ENCODE data around the gene SHOC2.
"Not testable (repeated sequence)": the region's sequence is repeated elsewhere in the genome, so short reads cannot be mapped to it uniquely, and the experiment has no call there.

Gene SHOC2

GRCh38 chr10:110901954-110902819, 17.2 kb upstream of the SHOC2 start:
- no peak for DNase-seq (ENCODE audit: low read depth)

DNA sequence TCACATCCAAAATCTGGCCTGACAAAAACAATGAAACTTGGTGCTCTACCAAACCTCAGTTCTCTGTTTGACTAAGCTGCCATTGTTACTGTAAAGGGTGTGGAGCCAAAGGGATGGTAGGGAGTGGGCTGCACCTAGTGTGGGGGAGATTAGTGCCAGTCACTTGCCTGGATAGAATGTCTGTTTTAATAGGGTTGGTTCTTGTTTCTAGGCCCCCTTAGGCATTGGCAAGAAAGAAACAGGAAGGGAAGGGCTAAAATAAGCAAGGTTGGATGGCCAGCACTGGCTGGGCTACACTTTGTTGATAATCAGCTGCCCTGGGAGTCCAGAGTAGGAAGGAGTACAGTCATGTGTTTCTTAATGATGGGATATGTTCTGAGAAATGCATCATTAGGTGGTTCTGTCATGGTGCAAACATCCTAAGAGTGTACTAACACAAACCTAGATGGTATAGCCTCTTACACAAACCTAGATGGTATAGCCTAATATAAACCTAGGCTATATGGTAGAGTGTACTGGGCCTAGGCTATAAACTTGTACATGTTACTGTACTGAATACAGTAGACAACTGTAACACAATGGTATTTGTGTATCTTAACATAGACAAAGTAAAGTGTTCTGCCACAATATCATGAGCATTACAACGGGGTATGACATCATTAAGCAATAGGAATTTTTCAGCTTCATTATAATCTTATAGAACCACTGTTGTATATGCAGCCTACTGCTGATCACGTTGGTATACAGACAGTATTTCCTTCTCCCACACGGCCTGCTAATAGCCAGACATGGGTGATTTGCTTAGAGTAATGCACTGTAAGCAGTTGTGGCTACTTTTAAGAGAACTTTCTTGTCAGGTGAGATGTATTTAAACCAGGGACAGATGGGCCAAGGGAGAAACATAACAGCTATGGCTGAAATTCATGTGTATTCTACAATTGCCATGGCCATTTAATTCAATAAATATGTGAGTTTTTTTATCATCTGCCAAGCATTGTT, 15.8 kb upstream of the SHOC2 start:
- DNase-seq (ENCODE audit: low read depth) = no peak

GRCh38 chr10:110910138-110910537, 9.3 kb upstream of the SHOC2 start:
- DNase-seq (ENCODE audit: low read depth) = no peak

GRCh38 chr10:110912374-110912773, 7.0 kb upstream of the SHOC2 start:
- no peak for DNase-seq (ENCODE audit: low read depth)

- no peak for DNase-seq (ENCODE audit: low read depth)
These were observed 5.0 kb upstream of the SHOC2 start for GRCh38 chr10:110914431-110914830.

- no peak for DNase-seq (ENCODE audit: low read depth)
These were observed 4.4 kb upstream of the SHOC2 start for GRCh38 chr10:110915035-110915434.

- not testable (repeated sequence) for DNase-seq (ENCODE audit: low read depth)
These were observed 3.8 kb upstream of the SHOC2 start for GRCh38 chr10:110915600-110915999.

DNA sequence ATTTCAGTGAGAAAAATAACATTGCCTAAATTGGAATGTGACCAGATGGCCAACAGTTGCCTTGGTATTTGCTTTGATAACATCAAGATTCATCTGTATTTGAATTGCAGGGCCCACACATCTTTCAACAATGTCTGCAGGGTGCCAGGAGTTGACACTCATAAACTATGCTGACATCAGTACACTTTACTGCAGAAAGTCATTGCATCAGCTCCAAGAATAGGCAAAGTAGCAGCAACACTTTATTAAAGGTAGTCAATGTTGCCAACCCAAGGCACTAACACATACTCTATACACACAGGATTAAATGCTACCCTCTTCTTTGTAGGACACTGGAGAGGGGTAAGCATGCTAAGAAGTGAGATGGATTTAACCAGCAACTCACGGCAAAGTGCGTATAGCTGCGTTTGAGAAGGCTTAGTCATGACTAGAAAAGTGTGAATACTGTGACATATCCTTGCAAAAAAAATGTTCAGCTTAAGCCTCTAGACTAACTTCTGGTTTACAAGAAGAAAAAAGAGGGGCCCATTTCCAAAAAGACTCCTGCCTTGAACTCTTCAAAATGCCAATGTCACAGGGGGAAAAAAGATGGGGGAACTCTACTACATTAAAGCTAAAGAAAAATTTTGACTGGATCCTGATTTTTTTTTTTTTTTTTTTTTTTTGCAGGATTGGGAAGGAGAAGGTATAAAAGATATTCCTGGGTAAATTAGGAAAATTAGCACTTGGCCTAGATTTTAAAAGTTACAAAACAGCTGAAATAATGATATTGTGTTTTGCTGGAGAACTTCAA, 2.7 kb upstream of the SHOC2 start:
- DNase-seq (ENCODE audit: low read depth) = no peak

DNA sequence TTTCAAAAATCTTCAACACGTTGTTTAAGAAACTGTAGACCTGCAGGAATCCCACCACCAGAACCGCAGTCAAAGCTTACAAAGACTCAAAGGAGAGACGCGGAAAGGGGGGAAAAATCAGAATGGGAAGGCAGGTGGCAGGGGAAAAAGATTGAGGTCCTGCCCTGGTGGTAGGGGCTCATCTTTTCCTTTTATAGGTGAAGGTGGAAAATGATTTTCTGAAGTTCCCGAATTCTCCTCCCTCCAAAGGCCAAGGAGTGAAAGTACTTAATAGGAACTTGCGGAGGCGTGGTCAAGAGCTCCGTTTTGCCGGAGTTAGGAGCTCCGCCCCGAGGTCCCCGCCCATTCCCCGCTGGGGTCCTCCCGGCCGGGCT, 1.1 kb upstream of the SHOC2 start:
- DNase-seq (ENCODE audit: low read depth) = peak; percentile 78

GRCh38 chr10:110918643-110919348, 608 bp upstream of the SHOC2 start, which contains the start of gene BBIP1:
Gene BBIP1 (minus strand): TSS chr10:110919180. CDS start chr10:110918157, 1,023 bp downstream.
- DNase-seq (ENCODE audit: low read depth) = no peak

DNA sequence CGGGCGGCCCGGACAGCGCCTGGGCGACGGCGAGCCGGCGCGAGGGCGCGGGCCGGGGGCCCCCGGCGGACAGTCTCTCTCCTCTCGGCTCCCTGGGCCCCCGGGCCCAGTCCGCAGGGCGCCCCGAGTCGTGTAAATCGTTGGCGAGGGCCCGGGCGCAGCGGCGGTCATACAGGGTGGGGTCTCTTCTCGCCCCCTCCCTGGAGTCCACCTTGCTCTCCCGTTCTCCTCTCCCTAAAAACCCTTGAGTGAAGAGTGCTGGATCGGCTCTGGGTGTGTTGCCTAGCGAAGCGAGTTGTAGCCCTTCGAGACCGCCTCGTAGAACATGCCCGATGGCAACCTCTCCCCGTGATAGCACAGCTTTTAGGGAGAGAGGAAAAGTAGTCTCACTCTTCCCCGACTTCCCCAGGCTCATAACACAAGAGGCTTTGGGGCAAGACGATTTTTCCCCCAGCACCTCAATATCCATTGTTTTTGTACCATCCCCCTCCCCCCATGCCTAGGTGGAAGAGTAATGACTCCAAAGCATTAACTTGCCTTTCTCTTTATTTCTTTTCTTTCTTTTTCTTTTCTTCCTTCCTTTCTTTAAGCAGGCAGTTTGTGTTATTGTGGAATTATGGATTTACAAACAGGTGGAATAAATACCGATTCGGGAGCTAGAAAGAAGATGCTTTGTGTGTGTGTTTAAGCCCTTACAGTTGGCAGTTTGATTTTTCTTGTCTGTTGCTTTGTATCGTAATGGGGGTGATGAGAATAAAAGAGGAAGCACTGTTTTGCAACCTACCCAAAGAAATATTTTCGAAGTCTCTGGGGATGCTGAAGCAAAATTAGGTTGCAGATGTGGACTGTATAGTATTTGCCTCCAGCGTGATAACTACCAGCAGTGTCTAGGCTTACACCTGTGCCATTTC, 822 bp downstream of the SHOC2 start:
- DNase-seq (ENCODE audit: low read depth) = no peak

DNA sequence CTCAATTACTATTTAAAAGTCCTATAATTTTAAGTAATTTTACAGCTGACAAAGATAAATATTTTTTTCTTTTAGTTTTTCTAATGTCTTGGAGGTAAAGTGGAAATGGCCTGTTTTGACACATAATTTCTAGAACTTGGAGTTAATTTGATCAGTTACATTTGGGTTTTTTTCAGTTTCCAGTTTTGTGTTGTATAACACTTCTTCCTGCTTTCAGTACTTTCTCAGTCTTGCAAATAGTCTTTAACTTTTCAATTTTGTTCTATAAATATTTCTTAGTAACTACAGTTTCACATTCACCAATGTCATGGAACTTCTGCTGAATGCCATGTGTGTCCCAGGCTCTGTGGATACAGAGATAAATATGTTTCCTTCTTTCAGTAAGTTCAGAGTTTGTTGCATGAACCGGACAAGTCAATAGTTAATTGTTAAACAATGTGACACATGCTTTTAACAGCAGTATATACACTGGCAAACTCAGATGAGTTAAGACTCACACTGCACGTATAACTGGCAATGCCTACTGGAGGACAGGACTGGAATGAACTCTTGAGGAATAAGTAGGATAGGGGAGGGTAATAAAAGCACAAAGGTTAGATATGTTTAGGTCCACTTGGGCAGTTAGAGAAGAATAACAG, 4.6 kb downstream of the SHOC2 start:
- no peak for DNase-seq (ENCODE audit: low read depth)

GRCh38 chr10:110927461-110927860, 8.1 kb downstream of the SHOC2 start:
- no peak for DNase-seq (ENCODE audit: low read depth)

- no peak for DNase-seq (ENCODE audit: low read depth)
These were observed 12.5 kb downstream of the SHOC2 start for GRCh38 chr10:110931769-110932381.

- no peak for DNase-seq (ENCODE audit: low read depth)
These were observed 13.2 kb downstream of the SHOC2 start for GRCh38 chr10:110932505-110933180.

DNA sequence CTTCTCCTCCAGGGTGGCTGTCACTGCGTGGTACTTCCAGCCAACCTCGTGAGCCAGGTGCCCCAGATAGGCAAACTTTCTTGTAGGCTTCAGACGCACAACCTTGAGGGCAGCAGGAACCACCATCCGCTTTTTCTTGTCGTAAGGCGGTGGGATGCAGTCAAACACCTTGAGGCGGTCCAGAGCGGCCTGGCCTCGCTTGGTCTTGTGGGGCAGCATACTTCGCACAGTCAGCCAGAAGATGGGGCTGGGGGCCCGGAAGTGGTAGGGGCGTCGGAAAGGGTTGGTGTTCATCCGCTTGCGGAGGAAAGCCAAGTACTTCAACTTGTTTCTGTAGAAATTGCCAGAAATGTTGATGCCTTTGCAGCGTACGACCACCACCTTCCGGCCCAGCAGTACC, 17.4 kb downstream of the SHOC2 start:
- DNase-seq (ENCODE audit: low read depth) = no peak

DNA sequence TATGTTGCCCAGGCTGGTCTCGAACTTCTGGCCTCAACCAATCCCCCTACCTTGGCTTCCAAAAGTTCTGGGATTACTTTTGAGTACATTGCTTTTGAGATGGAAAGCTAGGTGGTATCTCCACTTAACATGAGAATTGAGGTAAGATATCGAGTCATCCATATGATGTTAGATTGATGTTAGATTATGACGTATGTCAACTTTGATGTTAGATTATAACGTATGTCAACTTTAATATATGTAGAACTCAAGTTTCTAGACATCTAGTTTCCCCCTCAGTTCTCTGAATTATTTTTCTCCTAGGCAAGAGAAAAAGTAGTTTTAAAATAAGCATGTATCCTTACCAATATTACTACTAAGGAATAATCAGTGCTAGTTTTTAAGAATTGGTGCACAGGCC, 20.0 kb downstream of the SHOC2 start:
- no peak for DNase-seq (ENCODE audit: low read depth)

DNA sequence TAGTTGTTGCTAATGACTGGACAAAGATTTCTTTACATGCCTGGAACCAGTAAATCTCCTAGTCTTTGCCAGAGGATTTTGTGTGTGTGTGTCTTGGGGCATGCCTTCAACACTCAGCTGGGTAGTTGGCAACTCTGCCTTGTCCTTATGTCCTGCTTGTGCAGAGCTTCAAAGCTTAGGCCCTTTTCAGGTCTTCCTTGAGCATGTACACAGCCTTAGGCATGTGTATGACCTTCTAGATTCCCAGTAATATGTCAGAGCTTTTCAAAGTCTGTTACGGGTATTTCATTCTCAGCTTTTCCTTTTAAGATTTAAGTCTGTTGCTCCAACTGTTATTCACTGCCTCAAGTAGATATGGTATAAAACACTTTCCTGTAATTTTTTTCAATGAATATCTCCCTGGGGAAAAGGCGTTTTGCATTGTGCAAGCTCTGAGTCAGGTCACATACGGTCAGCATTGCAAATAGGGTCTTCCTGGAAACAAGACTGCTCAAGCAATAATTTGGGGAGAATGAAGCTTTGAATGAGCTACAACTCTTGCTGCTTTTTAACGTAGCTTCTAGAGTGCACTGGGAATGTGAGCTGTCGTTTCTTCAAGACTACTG, 25.5 kb downstream of the SHOC2 start:
- DNase-seq (ENCODE audit: low read depth) = no peak

Data from T-helper 22 cell (primary cell).